ENCODE results near the gene CACNA2D3. TPM values are rescaled to one million over a fixed set of nuclear protein-coding genes. Genes with fewer than 3 reads are reported as not detected.

The CACNA2D3 gene
- total RNA-seq, 1 experiment from 2014 or later, result not detected

- Histone ChIP-seq H3K9ac (ENCODE audit: low read length) (no peak overlapping the region), H3F3A (ENCODE audit: low read length, unreplicated experiment) (no peaks in the 10 kb centered on the region), H3K27me3 (ENCODE audit: low read length) (peaks cover 12% of the 10 kb centered on the region; the same call in 1 of the 2 replicates), H3K4me3 (ENCODE audit: low read length) (no peak overlapping the region), H3K9me3 (ENCODE audit: low read length) (no peaks in the 10 kb centered on the region), H3K79me2 (ENCODE audit: low read length) (no peaks in the 10 kb centered on the region), H3K36me3 (ENCODE audit: low read depth, low read length) (no peaks in the 10 kb centered on the region), H4K20me1 (ENCODE audit: low read length) (no peaks in the 10 kb centered on the region), H3K27ac (ENCODE audit: low read length) (no peak overlapping the region), H3K9me2 (replicated peaks; ENCODE audit: low read length) (no peaks in the 10 kb centered on the region), H2AFZ (ENCODE audit: low read length) (no peak overlapping the region), H3K4me1 (ENCODE audit: insufficient read depth, low read length) (no peaks in the 10 kb centered on the region), H3K4me2 (ENCODE audit: low read length) (no peak overlapping the region)
- intact Hi-C loops (cut with micrococcal nuclease), result no loop called here
- CTCF ChIA-PET, result no interaction called here
- DNase-seq (no peak), ATAC-seq (no peak)
- TF ChIP-seq EZH2 (IDR thresholded peaks at IDR 0.05; ENCODE audit: low read length, unreplicated experiment) (no peak), EZH2phosphoT487 (IDR thresholded peaks at IDR 0.05; ENCODE audit: borderline replicate concordance, low read length) (no peak), CTCF (conservative IDR thresholded peaks at IDR 0.05; ENCODE audit: low read depth, low read length) (no peak)
- POLR2A ChIA-PET (ENCODE audit: unreplicated experiment), result no interaction called here
- no TSS peak for BruUV-seq (replicated peaks)
These were observed 841.7 kb downstream of the CACNA2D3 start for GRCh38 chr3:54964081-54964480.

- no peaks in the 10 kb centered on the region for H3K9me2 ChIP-seq (replicated peaks; ENCODE audit: low read length)
- CTCF ChIA-PET, result no interaction called here
- no peak overlapping the region for H3K4me3 ChIP-seq (ENCODE audit: low read length)
- DNase-seq (no peak), ATAC-seq (no peak)
- no peaks in the 10 kb centered on the region for H3K4me1 ChIP-seq (ENCODE audit: insufficient read depth, low read length)
- no peaks in the 10 kb centered on the region for H3K79me2 ChIP-seq (ENCODE audit: low read length)
- no peak for TF ChIP-seq CTCF (conservative IDR thresholded peaks at IDR 0.05; ENCODE audit: low read depth, low read length)
- no peak for TF ChIP-seq EZH2 (IDR thresholded peaks at IDR 0.05; ENCODE audit: low read length, unreplicated experiment)
- no peak for TF ChIP-seq EZH2phosphoT487 (IDR thresholded peaks at IDR 0.05; ENCODE audit: borderline replicate concordance, low read length)
- H3K9ac ChIP-seq (ENCODE audit: low read length), result no peak overlapping the region
- H3K27me3 ChIP-seq (ENCODE audit: low read length), result peaks cover 12% of the 10 kb centered on the region; the same call in 1 of the 2 replicates
- H2AFZ ChIP-seq (ENCODE audit: low read length), result no peak overlapping the region
- no peak overlapping the region for H3K4me2 ChIP-seq (ENCODE audit: low read length)
- no peaks in the 10 kb centered on the region for H3F3A ChIP-seq (ENCODE audit: low read length, unreplicated experiment)
- POLR2A ChIA-PET (ENCODE audit: unreplicated experiment), result no interaction called here
- no TSS peak for BruUV-seq (replicated peaks)
- H3K36me3 ChIP-seq (ENCODE audit: low read depth, low read length), result no peaks in the 10 kb centered on the region
- H3K27ac ChIP-seq (ENCODE audit: low read length), result no peak overlapping the region
- intact Hi-C loops (cut with micrococcal nuclease), result no loop called here
- no peaks in the 10 kb centered on the region for H4K20me1 ChIP-seq (ENCODE audit: low read length)
- no peaks in the 10 kb centered on the region for H3K9me3 ChIP-seq (ENCODE audit: low read length)
These were observed 843.4 kb downstream of the CACNA2D3 start for GRCh38 chr3:54965746-54966145.

DNA sequence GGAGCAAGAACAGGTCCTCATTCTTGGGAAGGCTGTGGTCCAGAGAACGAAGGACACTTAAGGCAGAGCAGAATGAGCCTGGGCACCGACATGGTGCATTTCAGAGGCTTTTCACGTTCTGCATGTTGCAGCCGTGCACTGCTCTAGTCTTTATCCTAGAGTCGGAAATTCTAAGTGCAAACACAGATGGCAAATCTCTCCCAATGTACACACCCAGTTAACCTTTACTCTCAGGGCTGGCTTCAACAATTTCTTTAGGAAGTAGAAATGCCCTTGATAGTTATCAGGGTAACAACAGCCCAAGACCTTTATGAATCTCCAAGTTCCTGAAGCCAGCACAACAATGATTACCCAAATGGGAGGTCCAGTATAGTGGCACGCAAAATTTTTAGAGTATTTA, 844.6 kb downstream of the CACNA2D3 start:
- ATAC-seq (no peak), DNase-seq (no peak)
- no peak overlapping the region for H2AFZ ChIP-seq (ENCODE audit: low read length)
- H3K79me2 ChIP-seq (ENCODE audit: low read length), result no peaks in the 10 kb centered on the region
- H3K27me3 ChIP-seq (ENCODE audit: low read length), result 0 out of 2 replicates have a peak, but pooled peaks cover 9% of the 10 kb centered on the region
- H4K20me1 ChIP-seq (ENCODE audit: low read length), result no peaks in the 10 kb centered on the region
- H3K9me3 ChIP-seq (ENCODE audit: low read length), result no peaks in the 10 kb centered on the region
- H3K4me3 ChIP-seq (ENCODE audit: low read length), result no peak overlapping the region
- intact Hi-C loops (cut with micrococcal nuclease), result no loop called here
- H3K9ac ChIP-seq (ENCODE audit: low read length), result no peak overlapping the region
- no peak overlapping the region for H3K4me2 ChIP-seq (ENCODE audit: low read length)
- no peaks in the 10 kb centered on the region for H3K4me1 ChIP-seq (ENCODE audit: insufficient read depth, low read length)
- H3K27ac ChIP-seq (ENCODE audit: low read length), result no peak overlapping the region
- no peaks in the 10 kb centered on the region for H3F3A ChIP-seq (ENCODE audit: low read length, unreplicated experiment)
- ChIA-PET POLR2A (ENCODE audit: unreplicated experiment) (no interaction called here), CTCF (no interaction called here)
- TF ChIP-seq EZH2phosphoT487 (IDR thresholded peaks at IDR 0.05; ENCODE audit: borderline replicate concordance, low read length), result no peak
- no peak for TF ChIP-seq CTCF (conservative IDR thresholded peaks at IDR 0.05; ENCODE audit: low read depth, low read length)
- TF ChIP-seq EZH2 (IDR thresholded peaks at IDR 0.05; ENCODE audit: low read length, unreplicated experiment), result no peak
- H3K36me3 ChIP-seq (ENCODE audit: low read depth, low read length), result no peaks in the 10 kb centered on the region
- no TSS peak for BruUV-seq (replicated peaks)
- no peaks in the 10 kb centered on the region for H3K9me2 ChIP-seq (replicated peaks; ENCODE audit: low read length)
